ENCODE measurements around the gene SFRP5. TPM values are rescaled to one million over a fixed set of nuclear protein-coding genes. Genes with fewer than 3 reads are reported as not detected.

Gene SFRP5
- total RNA-seq, 1 donor: 0.52 TPM

GRCh38 chr10:97762816-97763215 lies 9.0 kb downstream of the SFRP5 start:
- Histone ChIP-seq H3K9me3 (ENCODE audit: low read depth, low read length) (no peaks in the 10 kb centered on the region), H3K4me3 (ENCODE audit: low read length) (no peak overlapping the region), H3K27me3 (ENCODE audit: insufficient read depth, low read length) (no peaks in the 10 kb centered on the region), H3K4me1 (ENCODE audit: insufficient read depth, low read length) (no peaks in the 10 kb centered on the region)

- Histone ChIP-seq H3K9me3 (ENCODE audit: low read depth, low read length) (no peaks in the 10 kb centered on the region), H3K4me3 (ENCODE audit: low read length) (no peak overlapping the region), H3K4me1 (ENCODE audit: insufficient read depth, low read length) (no peaks in the 10 kb centered on the region), H3K27me3 (ENCODE audit: insufficient read depth, low read length) (no peaks in the 10 kb centered on the region)
Measured at GRCh38 chr10:97762056-97762455, 9.7 kb downstream of the SFRP5 start.

- H3K27me3 ChIP-seq (ENCODE audit: insufficient read depth, low read length): no peaks in the 10 kb centered on the region
- H3K9me3 ChIP-seq (ENCODE audit: low read depth, low read length): no peaks in the 10 kb centered on the region
- H3K4me1 ChIP-seq (ENCODE audit: insufficient read depth, low read length): no peaks in the 10 kb centered on the region
- H3K4me3 ChIP-seq (ENCODE audit: low read length): no peak overlapping the region
Measured at GRCh38 chr10:97761331-97761865, 10.4 kb downstream of the SFRP5 start.

GRCh38 chr10:97760461-97761257 lies 11.1 kb downstream of the SFRP5 start:
- Histone ChIP-seq H3K27me3 (ENCODE audit: insufficient read depth, low read length) (no peaks in the 10 kb centered on the region), H3K4me1 (ENCODE audit: insufficient read depth, low read length) (no peaks in the 10 kb centered on the region), H3K4me3 (ENCODE audit: low read length) (no peak overlapping the region), H3K9me3 (ENCODE audit: low read depth, low read length) (no peaks in the 10 kb centered on the region)

- no peaks in the 10 kb centered on the region for H3K9me3 ChIP-seq (ENCODE audit: low read depth, low read length)
- no peak overlapping the region for H3K4me3 ChIP-seq (ENCODE audit: low read length)
- H3K4me1 ChIP-seq (ENCODE audit: insufficient read depth, low read length): no peaks in the 10 kb centered on the region
- no peaks in the 10 kb centered on the region for H3K27me3 ChIP-seq (ENCODE audit: insufficient read depth, low read length)
Measured at GRCh38 chr10:97759946-97760345, 11.9 kb downstream of the SFRP5 start.

- H3K27me3 ChIP-seq (ENCODE audit: insufficient read depth, low read length): no peaks in the 10 kb centered on the region
- no peak overlapping the region for H3K4me3 ChIP-seq (ENCODE audit: low read length)
- no peaks in the 10 kb centered on the region for H3K4me1 ChIP-seq (ENCODE audit: insufficient read depth, low read length)
Measured at GRCh38 chr10:97759158-97759887, 12.5 kb downstream of the SFRP5 start.

GRCh38 chr10:97757471-97757870 lies 14.3 kb downstream of the SFRP5 start:
- Histone ChIP-seq H3K27me3 (ENCODE audit: insufficient read depth, low read length) (no peaks in the 10 kb centered on the region), H3K4me3 (ENCODE audit: low read length) (no peak overlapping the region), H3K9me3 (ENCODE audit: low read depth, low read length) (no peaks in the 10 kb centered on the region), H3K4me1 (ENCODE audit: insufficient read depth, low read length) (no peaks in the 10 kb centered on the region)

More at GRCh38 chr10:97759158-97759887, 12.5 kb downstream of the SFRP5 start:
- no peaks in the 10 kb centered on the region for H3K9me3 ChIP-seq (ENCODE audit: low read depth, low read length)

GRCh38 chr10:97755718-97756117 lies 16.1 kb downstream of the SFRP5 start:
- no peaks in the 10 kb centered on the region for H3K4me1 ChIP-seq (ENCODE audit: insufficient read depth, low read length)

GRCh38 chr10:97754726-97755125 lies 17.1 kb downstream of the SFRP5 start:
- no peak overlapping the region for H3K4me3 ChIP-seq (ENCODE audit: low read length)
- no peaks in the 10 kb centered on the region for H3K9me3 ChIP-seq (ENCODE audit: low read depth, low read length)
- no peaks in the 10 kb centered on the region for H3K4me1 ChIP-seq (ENCODE audit: insufficient read depth, low read length)
- H3K27me3 ChIP-seq (ENCODE audit: insufficient read depth, low read length): no peaks in the 10 kb centered on the region

More at GRCh38 chr10:97755718-97756117, 16.1 kb downstream of the SFRP5 start:
- no peaks in the 10 kb centered on the region for H3K9me3 ChIP-seq (ENCODE audit: low read depth, low read length)
- H3K27me3 ChIP-seq (ENCODE audit: insufficient read depth, low read length): no peaks in the 10 kb centered on the region
- H3K4me3 ChIP-seq (ENCODE audit: low read length): no peak overlapping the region

- H3K27me3 ChIP-seq (ENCODE audit: insufficient read depth, low read length): no peaks in the 10 kb centered on the region
- no peaks in the 10 kb centered on the region for H3K9me3 ChIP-seq (ENCODE audit: low read depth, low read length)
- H3K4me3 ChIP-seq (ENCODE audit: low read length): no peak overlapping the region
- H3K4me1 ChIP-seq (ENCODE audit: insufficient read depth, low read length): no peaks in the 10 kb centered on the region
Measured at GRCh38 chr10:97752956-97753355, 18.8 kb downstream of the SFRP5 start.

GRCh38 chr10:97748116-97748515 lies 23.7 kb downstream of the SFRP5 start:
- Histone ChIP-seq H3K27me3 (ENCODE audit: insufficient read depth, low read length) (no peaks in the 10 kb centered on the region), H3K4me3 (ENCODE audit: low read length) (no peak overlapping the region), H3K9me3 (ENCODE audit: low read depth, low read length) (no peaks in the 10 kb centered on the region), H3K4me1 (ENCODE audit: insufficient read depth, low read length) (no peaks in the 10 kb centered on the region)

GRCh38 chr10:97747573-97747972 lies 24.2 kb downstream of the SFRP5 start:
- Histone ChIP-seq H3K4me1 (ENCODE audit: insufficient read depth, low read length) (no peaks in the 10 kb centered on the region), H3K27me3 (ENCODE audit: insufficient read depth, low read length) (no peaks in the 10 kb centered on the region), H3K4me3 (ENCODE audit: low read length) (no peak overlapping the region), H3K9me3 (ENCODE audit: low read depth, low read length) (no peaks in the 10 kb centered on the region)

- Histone ChIP-seq H3K4me3 (ENCODE audit: low read length) (no peak overlapping the region), H3K27me3 (ENCODE audit: insufficient read depth, low read length) (no peaks in the 10 kb centered on the region), H3K9me3 (ENCODE audit: low read depth, low read length) (no peaks in the 10 kb centered on the region), H3K4me1 (ENCODE audit: insufficient read depth, low read length) (peaks cover 13% of the 10 kb centered on the region)
Measured at GRCh38 chr10:97744405-97745035, 27.3 kb downstream of the SFRP5 start.

- Histone ChIP-seq H3K27me3 (ENCODE audit: insufficient read depth, low read length) (no peaks in the 10 kb centered on the region), H3K4me1 (ENCODE audit: insufficient read depth, low read length) (peaks cover 18% of the 10 kb centered on the region), H3K9me3 (ENCODE audit: low read depth, low read length) (no peaks in the 10 kb centered on the region), H3K4me3 (ENCODE audit: low read length) (no peak overlapping the region)
Measured at GRCh38 chr10:97743169-97743943, 28.4 kb downstream of the SFRP5 start.

Measured in mononuclear cell (primary cell).